A673 (cell line): ENCODE data around the gene MFSD6L. TPM values are rescaled to one million over a fixed set of nuclear protein-coding genes. Genes with fewer than 3 reads are reported as not detected.

Experiments used
- BruUV-seq: library from RNA; stranded (reverse); fragments of 400-500 nt; replicated peaks from 2 replicates; lab custom pipeline; 2021; lab: Mats Ljungman, UMichigan
- CTCF ChIA-PET: fragments of 300-600 bp; sonication (Branson Sonifier 250); formaldehyde crosslinking; loops from one replicate; lab custom pipeline; 2022; ENCODE audit warnings: antibody characterized with exemption; lab: Charles Lee
- POLR2A ChIA-PET: fragments of 300-600 bp; sonication (Branson Sonifier 250); formaldehyde crosslinking; loops from one replicate; lab custom pipeline; 2022; ENCODE audit warnings: antibody characterized with exemption; ENCODE audit not compliant: low non-redundant PET; lab: Charles Lee
- DNase-seq: peaks from one replicate; pipeline ENCODE4 v3.0.0-alpha.2; 2015; ENCODE audit warnings: low spot score
- H3K27ac ChIP-seq: fragments of 200-600 bp; sonication (generic); 2 replicates; pipeline ENCODE4 v1.5.1; 2016; ENCODE audit warnings: mixed run types, low read depth, mild to moderate bottlenecking, mixed read lengths, antibody characterized with exemption, low read length; ENCODE audit not compliant: poor library complexity, severe bottlenecking
- H3K27me3 ChIP-seq: fragments of 200-600 bp; sonication (generic); replicated peaks from 2 replicates; pipeline ENCODE4 v1.6.1; 2017; ENCODE audit warnings: mixed run types, low read depth, mild to moderate bottlenecking, mixed read lengths, antibody characterized with exemption, low read length; ENCODE audit not compliant: insufficient read depth, poor library complexity
- H3K36me3 ChIP-seq: fragments of 200-600 bp; sonication (generic); 2 replicates; pipeline ENCODE4 v1.6.1; 2016; ENCODE audit warnings: mixed run types, mild to moderate bottlenecking, mixed read lengths, antibody characterized with exemption, low read length; ENCODE audit not compliant: insufficient read depth, poor library complexity, severe bottlenecking
- H3K4me1 ChIP-seq: fragments of 200-600 bp; sonication (generic); 2 replicates; pipeline ENCODE4 v1.6.1; 2017; ENCODE audit warnings: mixed run types, mild to moderate bottlenecking, mixed read lengths, antibody characterized with exemption, low read length; ENCODE audit not compliant: insufficient read depth, poor library complexity, severe bottlenecking
- H3K4me3 ChIP-seq: fragments of 200-600 bp; sonication (generic); 2 replicates; pipeline ENCODE4 v1.5.1; 2016; ENCODE audit warnings: low read depth, mixed run types, mild to moderate bottlenecking, mixed read lengths, low read length; ENCODE audit not compliant: poor library complexity, severe bottlenecking
- H3K9me3 ChIP-seq: fragments of 200-600 bp; sonication (generic); 2 replicates; pipeline ENCODE4 v1.6.1; 2016; ENCODE audit warnings: mixed run types, low read depth, mild to moderate bottlenecking, mixed read lengths, antibody characterized with exemption, low read length; ENCODE audit not compliant: poor library complexity, severe bottlenecking
- CTCF ChIP-seq: fragments of 300-800, 200-600 bp; sonication (generic); conservative IDR thresholded peaks from 2 replicates; pipeline ENCODE4 v1.5.1; 2017; ENCODE audit warnings: low read depth, mild to moderate bottlenecking, antibody characterized with exemption, low read length, moderate library complexity, mixed read lengths
- EZH2 ChIP-seq: fragments of 200-600 bp; sonication (generic); IDR thresholded peaks from 2 replicates; pipeline ENCODE4 v1.6.1; 2017; ENCODE audit warnings: borderline replicate concordance, low read depth, mild to moderate bottlenecking, mixed read lengths, antibody characterized with exemption, low read length; ENCODE audit not compliant: poor library complexity, severe bottlenecking
- intact Hi-C: fragments of 100-400 bp; cut with micrococcal nuclease; formaldehyde crosslinking; loops from one replicate; pipeline ENCODE4 v1.10.0; 2022; ENCODE audit not compliant: unreplicated experiment
- total RNA-seq: library from RNA; stranded (reverse); gene quantifications from 2 replicates; pipeline ENCODE4 v1.2.3, GENCODE V29; 2021

The MFSD6L gene
- total RNA-seq, 1 experiment from 2014 or later: not detected

GRCh38 chr17:8757189-8757588 lies 42.0 kb downstream of the MFSD6L start:
- Histone ChIP-seq H3K9me3 (no peaks in the 10 kb centered on the region), H3K36me3 (no peaks in the 10 kb centered on the region), H3K4me1 (no peaks in the 10 kb centered on the region), H3K4me3 (no peak overlapping the region), H3K27me3 (no peaks in the 10 kb centered on the region), H3K27ac (no peak overlapping the region)
- no peak for DNase-seq
- no TSS peak for BruUV-seq
- ChIA-PET POLR2A (no interaction called here), CTCF (no interaction called here)
- TF ChIP-seq CTCF (no peak), EZH2 (no peak)
- intact Hi-C loops: loop anchor here (10.0 kb wide), 1 partner anchor 768 kb away; no protein-coding TSS in a partner anchor

GRCh38 chr17:8755590-8756255 lies 43.4 kb downstream of the MFSD6L start:
- TF ChIP-seq CTCF (no peak), EZH2 (no peak)
- no TSS peak for BruUV-seq
- Histone ChIP-seq H3K4me1 (no peaks in the 10 kb centered on the region), H3K4me3 (no peak overlapping the region), H3K27me3 (no peaks in the 10 kb centered on the region), H3K36me3 (no peaks in the 10 kb centered on the region), H3K27ac (no peak overlapping the region), H3K9me3 (no peaks in the 10 kb centered on the region)
- ChIA-PET CTCF (no interaction called here), POLR2A (no interaction called here)
- DNase-seq: no peak
- intact Hi-C loops: loop anchor here (10.0 kb wide), 1 partner anchor 769 kb away; no protein-coding TSS in a partner anchor

- no peak for TF ChIP-seq CTCF
- no peak for DNase-seq
- Histone ChIP-seq H3K36me3 (no peaks in the 10 kb centered on the region), H3K9me3 (no peaks in the 10 kb centered on the region), H3K27ac (no peak overlapping the region), H3K4me1 (no peaks in the 10 kb centered on the region), H3K4me3 (no peak overlapping the region), H3K27me3 (no peaks in the 10 kb centered on the region)
- BruUV-seq: no TSS peak
- ChIA-PET POLR2A (no interaction called here), CTCF (no interaction called here)
- intact Hi-C loops: loop anchor here (5.0 to 10.0 kb wide), 3 partner anchors 32 to 770 kb away; no protein-coding TSS in a partner anchor
Observed at GRCh38 chr17:8754890-8755289, 44.3 kb downstream of the MFSD6L start.
